Fibroblast of upper back skin (primary cell): ENCODE data around the gene CGB7.

ENCODE experiments used
- DNase-seq: peaks from one replicate; pipeline ENCODE4 v3.0.0-alpha.2; 2013

The CGB7 gene

DNA sequence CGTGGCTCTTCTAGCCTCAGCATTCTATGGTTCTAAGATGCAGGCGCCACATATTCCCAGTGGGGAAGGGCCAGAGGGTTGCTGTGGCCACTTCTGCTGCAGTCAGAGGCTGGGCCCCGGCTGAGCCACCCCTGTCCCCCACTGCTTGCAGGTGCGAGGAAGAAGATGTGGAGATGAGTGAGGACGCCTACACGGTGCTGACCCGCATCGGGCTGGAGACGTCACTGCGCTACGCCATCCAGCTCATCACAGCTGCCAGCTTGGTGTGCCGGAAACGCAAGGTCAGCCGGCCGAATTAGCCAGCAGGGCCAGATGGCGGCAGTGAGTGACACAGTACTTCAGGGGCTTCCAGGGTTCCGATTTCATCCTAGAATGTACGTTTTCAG is 42.7 kb downstream of the CGB7 start:
- no peak for DNase-seq

- no peak for DNase-seq
These were observed 43.3 kb downstream of the CGB7 start for GRCh38 chr19:49014123-49014869.

GRCh38 chr19:49011194-49011593 is 46.4 kb downstream of the CGB7 start:
- DNase-seq = no peak

DNA sequence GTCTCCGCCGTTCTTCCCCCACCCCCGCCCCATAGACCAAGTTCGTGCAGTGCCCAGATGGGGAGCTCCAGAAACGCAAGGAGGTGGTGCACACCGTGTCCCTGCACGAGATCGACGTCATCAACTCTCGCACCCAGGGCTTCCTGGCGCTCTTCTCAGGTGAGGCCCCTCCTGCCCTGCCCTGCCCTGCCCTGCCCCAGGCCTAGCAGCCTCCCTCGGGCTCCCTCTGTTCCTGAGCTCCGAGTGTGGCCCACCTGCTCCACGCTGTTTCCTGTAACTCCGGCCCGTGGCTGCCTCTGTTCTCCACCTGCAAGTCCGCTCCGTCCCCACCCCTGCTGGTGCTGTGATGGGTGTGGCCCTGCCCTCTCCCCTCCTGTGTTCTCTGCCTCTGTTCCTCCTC is 47.1 kb downstream of the CGB7 start:
- no peak for DNase-seq

GRCh38 chr19:49009828-49010227 is 47.7 kb downstream of the CGB7 start:
- DNase-seq = no peak

- DNase-seq = no peak
These were observed 50.6 kb downstream of the CGB7 start for GRCh38 chr19:49006905-49007304.

GRCh38 chr19:49004964-49005614 is 52.5 kb downstream of the CGB7 start:
- no peak for DNase-seq
